Anterior cingulate cortex (tissue), 58 donors: ENCODE data around the gene ME2.
A peak's percentile ranks its signal among the peaks of the same experiment; 100 is the strongest.
"Not testable (repeated sequence)": the region's sequence is repeated elsewhere in the genome, so short reads cannot be mapped to it uniquely, and the experiment has no call there.

ENCODE experiments used
- DNase-seq, 58 donors: peaks; one replicate each; lab custom pipeline; 2025; lab: John Stamatoyannopoulos, UW

ME2 gene

GRCh38 chr18:50967714-50968661, 89.1 kb downstream of the ME2 start, which contains the start of gene ELAC1:
Gene ELAC1 (plus strand): TSS chr18:50968040. CDS start chr18:50974405, 6,365 bp downstream.
- DNase-seq: peak in 57 of 58 donors; percentile 23 to 86 (median 68)

- DNase-seq: no peak
Measured at GRCh38 chr18:50969448-50969847, 90.5 kb downstream of the ME2 start.

GRCh38 chr18:50970006-50970405, 91.1 kb downstream of the ME2 start:
- DNase-seq: no peak

DNA sequence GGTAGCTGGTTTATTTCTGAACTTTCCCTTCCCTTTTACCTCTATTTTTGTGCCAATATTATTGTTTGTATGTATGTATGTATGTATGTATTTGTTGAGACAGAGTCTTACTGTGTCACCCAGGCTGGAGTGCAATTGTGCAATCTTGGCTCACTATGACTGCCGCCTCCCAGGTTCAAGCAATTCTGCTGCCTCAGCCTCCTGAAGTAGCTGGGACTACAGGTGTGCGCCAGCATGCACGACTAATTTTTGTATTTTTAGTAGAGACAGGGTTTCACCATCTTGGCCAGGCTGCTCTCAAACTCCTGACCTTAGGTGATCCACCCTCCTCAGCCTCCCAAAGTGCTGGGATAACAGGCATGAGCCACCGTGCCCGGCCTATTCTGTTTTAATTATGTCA, 93.5 kb downstream of the ME2 start:
- DNase-seq: not testable (repeated sequence)

DNA sequence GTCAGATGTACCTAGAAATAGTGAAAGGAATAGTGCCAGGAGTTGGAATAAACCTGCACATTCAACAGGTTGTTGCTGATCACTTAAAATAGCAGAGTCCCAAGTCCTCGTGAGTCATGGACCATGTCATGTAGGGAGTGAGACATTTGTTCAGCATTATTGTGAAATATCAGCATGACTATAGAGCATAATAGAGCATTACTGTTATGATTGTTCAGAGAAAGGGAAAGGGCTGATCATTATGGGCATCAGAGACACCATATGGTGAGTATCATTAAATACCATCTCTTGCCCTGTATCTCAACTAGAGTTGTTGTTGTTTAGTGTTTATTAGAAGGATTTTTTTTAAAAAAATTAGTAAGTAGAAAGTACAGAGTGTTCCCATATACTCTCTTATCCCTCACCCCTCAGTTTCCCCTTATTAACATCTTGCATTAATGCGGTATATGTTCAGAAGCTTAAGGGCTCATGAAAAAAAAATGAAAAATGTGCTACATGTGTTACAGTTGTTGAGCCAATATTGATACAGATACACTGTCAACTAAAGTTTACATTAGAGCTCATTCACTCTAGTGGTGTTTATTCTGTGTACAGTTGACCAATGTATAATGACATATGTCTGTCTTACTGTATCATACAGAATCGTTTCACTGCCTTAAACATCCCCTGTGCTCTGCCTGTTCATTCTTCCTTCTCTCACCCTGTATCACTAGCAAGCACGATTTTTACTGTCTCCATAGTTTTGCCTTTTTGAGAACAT, 94.6 kb downstream of the ME2 start:
- DNase-seq: no peak

GRCh38 chr18:50977037-50977760, 98.3 kb downstream of the ME2 start:
- no peak for DNase-seq

GRCh38 chr18:50981381-50981780, 102.5 kb downstream of the ME2 start:
- no peak for DNase-seq

DNA sequence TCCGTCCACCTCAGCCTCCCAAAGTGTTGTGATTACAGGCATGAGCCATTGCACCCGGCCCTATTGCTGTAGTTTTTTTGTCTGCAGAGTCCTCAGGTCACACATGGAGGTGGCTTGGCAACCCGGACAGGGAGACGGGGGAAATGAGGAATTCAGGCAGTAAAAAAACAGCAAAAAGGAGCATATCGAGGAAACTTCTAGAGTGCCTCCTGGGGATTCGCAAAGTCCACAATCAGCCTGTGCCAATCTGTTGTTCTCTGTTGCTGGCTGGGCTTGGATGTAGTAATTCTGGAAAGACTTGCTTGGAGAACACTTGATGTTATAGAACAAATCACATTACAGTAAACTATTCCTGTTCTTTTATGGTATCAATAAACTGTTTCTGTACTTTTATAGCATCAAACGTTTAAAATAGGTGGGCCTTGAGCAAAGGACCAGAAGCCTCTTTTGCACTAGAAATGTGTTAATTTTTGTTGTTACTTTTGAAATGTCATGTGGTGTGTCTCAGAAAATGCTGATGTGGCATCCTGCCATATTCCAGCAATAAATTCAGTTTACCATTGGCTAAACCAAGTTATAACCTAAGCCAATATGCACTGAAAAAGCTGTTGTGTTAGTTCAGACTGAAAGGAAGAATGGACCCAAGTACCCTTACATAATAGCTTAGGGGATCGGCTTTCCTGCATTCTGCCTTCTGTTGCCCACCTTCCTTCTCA, 103.3 kb downstream of the ME2 start:
- peak in 1 of 58 donors; percentile 4 for DNase-seq

DNA sequence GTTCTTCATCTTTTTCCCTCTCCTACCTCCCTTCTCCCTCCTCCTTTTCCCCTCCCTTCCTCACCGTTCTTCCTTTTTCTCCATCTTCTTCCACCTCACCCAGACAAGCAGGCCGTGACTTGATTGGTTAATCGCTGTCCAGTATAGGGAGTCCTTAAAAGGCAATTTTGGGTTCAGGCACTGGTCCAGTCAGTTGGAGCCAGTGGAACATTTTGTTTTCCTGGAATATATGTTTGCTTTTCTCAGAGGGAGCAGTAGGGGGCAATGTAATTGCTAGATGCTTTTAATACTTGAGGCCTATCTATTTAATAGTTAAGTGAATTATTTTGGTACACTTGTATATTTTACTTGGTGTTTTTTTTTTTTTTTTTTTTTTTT, 103.9 kb downstream of the ME2 start:
- DNase-seq: no peak

GRCh38 chr18:50986360-50987087, 107.6 kb downstream of the ME2 start:
- peak in 9 of 58 donors; percentile 5 to 61 (median 15) for DNase-seq

DNA sequence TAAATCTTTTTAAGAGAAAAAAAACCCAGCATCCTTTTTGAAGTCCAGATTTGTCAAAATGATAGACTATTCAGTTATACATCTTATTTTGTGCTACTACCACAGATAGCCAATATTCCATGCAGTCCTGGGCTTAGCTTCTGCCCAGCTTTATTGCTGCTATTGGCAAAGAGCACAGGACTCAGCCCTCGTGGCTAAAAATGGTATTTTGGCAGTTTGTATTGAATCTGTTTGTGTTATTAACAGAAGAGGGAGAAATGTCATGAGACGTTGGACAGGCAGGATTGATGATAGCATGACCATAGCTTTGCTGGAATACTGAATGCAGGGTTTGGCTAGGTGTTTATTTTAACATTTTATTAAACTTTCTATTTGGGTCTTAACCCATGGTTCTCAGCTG, 108.3 kb downstream of the ME2 start:
- no peak for DNase-seq

DNA sequence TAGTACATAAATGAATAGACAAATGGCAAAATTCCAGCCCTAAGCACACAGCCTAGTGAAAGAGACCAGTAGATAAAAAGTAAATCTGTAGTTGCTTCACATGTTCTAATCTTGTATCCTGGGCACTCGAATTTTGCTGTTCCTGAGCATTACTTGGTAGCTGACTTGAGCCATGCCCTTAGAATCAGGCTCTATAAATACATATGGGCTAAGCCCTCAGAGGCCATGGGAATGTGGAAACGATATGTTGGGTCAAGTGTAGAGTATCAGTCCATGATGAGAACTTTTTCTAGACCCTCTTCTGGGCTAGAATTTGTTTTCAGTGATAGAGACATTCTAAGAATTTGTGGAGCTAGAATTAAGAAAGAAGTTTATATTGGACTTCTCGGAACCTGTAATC, 110.8 kb downstream of the ME2 start:
- DNase-seq: no peak

DNA sequence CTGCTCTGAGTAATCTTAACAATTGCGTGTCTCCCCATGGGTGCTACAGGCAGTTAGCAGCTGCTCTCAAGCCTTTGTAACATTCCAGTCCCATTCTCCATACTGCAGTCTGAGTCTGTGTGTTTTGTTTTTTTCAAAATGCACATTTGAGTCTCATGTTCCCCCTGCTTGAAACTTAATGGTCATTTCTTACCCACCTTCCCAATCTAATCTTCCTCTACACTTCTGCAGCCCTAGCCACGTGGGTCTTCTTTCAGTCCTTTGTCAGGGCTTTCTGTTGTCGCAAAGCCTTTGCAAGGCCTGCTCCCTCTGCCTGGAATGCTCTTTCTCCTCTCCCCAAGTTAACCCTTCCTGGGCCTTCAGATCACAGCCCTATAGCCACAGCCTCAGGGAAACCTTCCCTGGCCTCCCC, 113.4 kb downstream of the ME2 start:
- DNase-seq: no peak

GRCh38 chr18:50994031-50994430, 115.1 kb downstream of the ME2 start:
- DNase-seq: no peak

GRCh38 chr18:51003174-51003573, 124.3 kb downstream of the ME2 start:
- DNase-seq: not testable (repeated sequence)
